Loucy (cell line): ENCODE results near the gene TRHDE.
"Not testable (repeated sequence)": the region's sequence is repeated elsewhere in the genome, so short reads cannot be mapped to it uniquely, and the experiment has no call there.

Source experiments
- H2AFZ ChIP-seq: fragments of 200-600 bp; sonication (generic); 2 replicates; pipeline ENCODE4 v1.6.0; 2016; ENCODE audit warnings: antibody characterized with exemption, mild to moderate bottlenecking, low read length, moderate library complexity
- H3F3A ChIP-seq: fragments of 200-600 bp; 2 replicates; pipeline ENCODE4 v1.6.0; 2016; ENCODE audit warnings: antibody characterized with exemption, low read depth, mild to moderate bottlenecking
- H3K27me3 ChIP-seq: fragments of 200-600 bp; sonication (generic); 2 replicates; pipeline ENCODE4 v1.6.1; 2014; ENCODE audit warnings: low read length, mild to moderate bottlenecking; ENCODE audit not compliant: insufficient read depth, poor library complexity, severe bottlenecking
- H3K36me3 ChIP-seq: fragments of 200-600 bp; sonication (generic); 2 replicates; pipeline ENCODE4 v1.6.1; 2016; ENCODE audit warnings: low read length; ENCODE audit not compliant: insufficient read depth
- H3K4me1 ChIP-seq: fragments of 200-600 bp; sonication (generic); 2 replicates; pipeline ENCODE4 v1.5.1; 2014; ENCODE audit warnings: low read length, mild to moderate bottlenecking; ENCODE audit not compliant: insufficient read depth, poor library complexity, severe bottlenecking
- H3K4me2 ChIP-seq: fragments of 200-600 bp; sonication (generic); 2 replicates; pipeline ENCODE4 v1.6.0; 2014; ENCODE audit warnings: antibody characterized with exemption, low read length, low read depth, mild to moderate bottlenecking; ENCODE audit not compliant: poor library complexity, severe bottlenecking
- H3K4me3 ChIP-seq: fragments of 200-600 bp; sonication (generic); 2 replicates; pipeline ENCODE4 v1.5.1; 2014; ENCODE audit warnings: low read length, mild to moderate bottlenecking, mixed read lengths; ENCODE audit not compliant: poor library complexity, severe bottlenecking
- H3K79me2 ChIP-seq: fragments of 200-600 bp; sonication (generic); 2 replicates; pipeline ENCODE4 v1.6.1; 2014; ENCODE audit warnings: low read length; ENCODE audit not compliant: insufficient read depth
- H3K9ac ChIP-seq: fragments of 200-600 bp; sonication (generic); 2 replicates; pipeline ENCODE4 v1.6.0; 2014; ENCODE audit warnings: mild to moderate bottlenecking, low read depth, low read length, moderate library complexity; ENCODE audit not compliant: poor library complexity, severe bottlenecking
- H3K9me2 ChIP-seq: fragments of 200-600 bp; sonication (generic); replicated peaks from 2 replicates; pipeline ENCODE4 v1.6.1; 2016; ENCODE audit warnings: low read depth, low read length, mixed read lengths
- H3K9me3 ChIP-seq: fragments of 200-600 bp; sonication (generic); 2 replicates; pipeline ENCODE4 v1.6.1; 2014; ENCODE audit warnings: mild to moderate bottlenecking, antibody characterized with exemption, low read length, low read depth; ENCODE audit not compliant: insufficient read depth
- H4K20me1 ChIP-seq: fragments of 200-600 bp; sonication (generic); 2 replicates; pipeline ENCODE4 v1.6.0; 2014; ENCODE audit warnings: antibody characterized with exemption, low read length, mild to moderate bottlenecking; ENCODE audit not compliant: insufficient read depth, poor library complexity, severe bottlenecking
- EZH2phosphoT487 ChIP-seq: fragments of 200-600 bp; IDR thresholded peaks from 2 replicates; pipeline ENCODE4 v1.6.1; 2018; ENCODE audit warnings: antibody characterized with exemption, mild to moderate bottlenecking, moderate library complexity, borderline replicate concordance
- TF ChIP-seq, protein P1 (sequence below): fragments of 200-600 bp; sonication (generic); conservative IDR thresholded peaks from 2 replicates; pipeline ENCODE4 v1.5.1; 2014; ENCODE audit warnings: mild to moderate bottlenecking, antibody characterized with exemption, low read length

TRHDE gene

DNA sequence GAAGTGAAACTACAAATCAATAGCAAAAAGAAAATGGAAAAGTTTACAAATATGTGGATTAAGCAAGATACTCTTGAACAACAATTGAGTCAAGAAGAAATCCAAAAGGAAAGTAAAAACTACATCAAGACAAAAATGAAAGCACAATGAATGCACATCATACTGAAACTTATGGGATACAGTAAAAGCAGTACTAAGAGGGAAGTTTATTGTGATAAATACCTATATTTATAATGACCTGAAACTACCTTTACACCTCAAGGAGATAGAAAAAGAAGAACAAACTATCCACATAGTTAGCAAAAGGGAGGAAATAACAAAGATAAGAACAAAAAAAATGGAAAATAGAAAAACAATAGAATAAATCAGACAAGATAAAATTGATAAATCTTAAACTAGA is 375.0 kb downstream of the TRHDE start:
- TF ChIP-seq, protein P1, sequence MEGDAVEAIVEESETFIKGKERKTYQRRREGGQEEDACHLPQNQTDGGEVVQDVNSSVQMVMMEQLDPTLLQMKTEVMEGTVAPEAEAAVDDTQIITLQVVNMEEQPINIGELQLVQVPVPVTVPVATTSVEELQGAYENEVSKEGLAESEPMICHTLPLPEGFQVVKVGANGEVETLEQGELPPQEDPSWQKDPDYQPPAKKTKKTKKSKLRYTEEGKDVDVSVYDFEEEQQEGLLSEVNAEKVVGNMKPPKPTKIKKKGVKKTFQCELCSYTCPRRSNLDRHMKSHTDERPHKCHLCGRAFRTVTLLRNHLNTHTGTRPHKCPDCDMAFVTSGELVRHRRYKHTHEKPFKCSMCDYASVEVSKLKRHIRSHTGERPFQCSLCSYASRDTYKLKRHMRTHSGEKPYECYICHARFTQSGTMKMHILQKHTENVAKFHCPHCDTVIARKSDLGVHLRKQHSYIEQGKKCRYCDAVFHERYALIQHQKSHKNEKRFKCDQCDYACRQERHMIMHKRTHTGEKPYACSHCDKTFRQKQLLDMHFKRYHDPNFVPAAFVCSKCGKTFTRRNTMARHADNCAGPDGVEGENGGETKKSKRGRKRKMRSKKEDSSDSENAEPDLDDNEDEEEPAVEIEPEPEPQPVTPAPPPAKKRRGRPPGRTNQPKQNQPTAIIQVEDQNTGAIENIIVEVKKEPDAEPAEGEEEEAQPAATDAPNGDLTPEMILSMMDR = no peak
- no peak for TF ChIP-seq EZH2phosphoT487
- no peaks in the 10 kb centered on the region for H3K79me2 ChIP-seq
- H3K9me3 ChIP-seq = no peaks in the 10 kb centered on the region; the same call in 1 of the 2 replicates
- H3K9ac ChIP-seq = no peak overlapping the region
- H2AFZ ChIP-seq = no peak overlapping the region
- no peaks in the 10 kb centered on the region for H3K4me1 ChIP-seq
- no peak overlapping the region for H3K4me3 ChIP-seq
- no peaks in the 10 kb centered on the region for H3K27me3 ChIP-seq
- H3K4me2 ChIP-seq = no peak overlapping the region
- no peaks in the 10 kb centered on the region for H3K36me3 ChIP-seq
- H3F3A ChIP-seq = no peaks in the 10 kb centered on the region
- H4K20me1 ChIP-seq = no peaks in the 10 kb centered on the region
- no peaks in the 10 kb centered on the region for H3K9me2 ChIP-seq

DNA sequence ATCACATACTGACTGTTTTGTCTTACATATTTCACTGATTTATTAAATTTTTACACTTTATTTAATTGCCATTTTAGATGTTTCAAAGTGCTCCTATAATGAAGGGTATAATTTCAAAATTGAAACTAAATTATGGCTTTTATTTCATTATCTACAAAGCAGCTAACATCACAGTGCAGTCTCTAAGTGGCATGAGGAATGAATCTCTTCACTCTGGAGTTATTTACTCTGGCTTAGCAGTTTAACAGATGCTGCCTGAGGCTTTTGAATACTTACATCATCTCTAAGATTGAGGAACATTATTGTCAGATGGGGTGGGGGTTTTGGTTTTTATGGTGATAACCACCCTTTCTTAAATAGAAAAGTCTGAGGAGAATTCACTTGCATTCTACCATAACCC is 386.4 kb downstream of the TRHDE start:
- Histone ChIP-seq H3F3A (no peaks in the 10 kb centered on the region), H3K4me2 (no peak overlapping the region), H3K4me3 (no peak overlapping the region), H2AFZ (no peak overlapping the region), H3K4me1 (no peaks in the 10 kb centered on the region), H3K79me2 (no peaks in the 10 kb centered on the region), H3K36me3 (no peaks in the 10 kb centered on the region), H3K9me2 (no peaks in the 10 kb centered on the region), H4K20me1 (no peaks in the 10 kb centered on the region), H3K9me3 (no peaks in the 10 kb centered on the region), H3K27me3 (no peaks in the 10 kb centered on the region), H3K9ac (no peak overlapping the region)
- TF ChIP-seq EZH2phosphoT487 = no peak
- TF ChIP-seq, protein P1 = no peak

DNA sequence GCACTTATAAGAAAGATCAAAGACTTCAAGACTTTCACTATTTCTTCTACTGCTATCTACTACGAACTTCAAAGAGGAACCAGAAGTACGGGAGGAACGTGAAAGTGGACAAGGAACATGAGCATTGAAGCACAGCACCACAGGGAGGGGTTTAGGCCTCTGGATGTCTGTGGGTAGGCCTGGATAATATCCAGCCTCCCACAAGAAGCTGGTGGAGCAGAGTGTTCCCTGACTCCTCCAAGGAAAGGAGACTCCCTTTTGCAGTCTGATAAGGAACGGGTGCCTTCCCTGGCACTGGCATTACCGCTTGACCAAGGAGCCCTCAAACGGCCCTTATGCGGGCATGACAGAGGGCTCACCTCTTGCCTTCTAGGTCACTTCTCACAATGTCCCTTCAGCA is 388.0 kb downstream of the TRHDE start:
- H3K9me3 ChIP-seq, H3K9me2 ChIP-seq, H3K27me3 ChIP-seq, H3K4me2 ChIP-seq, H3K79me2 ChIP-seq, H3F3A ChIP-seq, H4K20me1 ChIP-seq, H3K9ac ChIP-seq, H2AFZ ChIP-seq, H3K4me1 ChIP-seq, H3K4me3 ChIP-seq, H3K36me3 ChIP-seq: not testable (repeated sequence)

DNA sequence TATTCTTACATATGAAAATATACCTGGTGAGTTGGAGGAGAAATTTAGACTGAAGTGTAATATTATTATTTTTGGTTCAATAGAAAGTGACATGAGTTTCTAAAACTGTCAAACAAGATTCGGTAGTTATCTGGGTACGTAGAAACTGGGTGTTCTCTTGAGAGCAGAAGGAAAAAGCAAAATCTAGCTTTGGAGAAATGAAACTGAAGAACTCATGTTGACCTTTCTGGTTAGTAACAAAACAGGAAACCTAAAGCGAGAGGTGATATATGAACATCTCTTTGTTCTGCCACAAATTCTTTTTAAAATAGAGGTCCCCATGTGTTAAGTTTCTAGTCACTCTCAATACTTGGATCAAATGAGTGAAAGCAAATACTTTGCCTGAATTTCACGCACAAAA is 401.7 kb downstream of the TRHDE start:
- Histone ChIP-seq H3K9me2 (no peaks in the 10 kb centered on the region), H3K4me2 (no peak overlapping the region), H3K4me1 (peaks cover 7% of the 10 kb centered on the region), H3K4me3 (no peak overlapping the region), H3K9me3 (no peaks in the 10 kb centered on the region), H4K20me1 (no peaks in the 10 kb centered on the region), H3K9ac (no peak overlapping the region), H2AFZ (no peak overlapping the region), H3K36me3 (no peaks in the 10 kb centered on the region), H3F3A (no peaks in the 10 kb centered on the region), H3K79me2 (no peaks in the 10 kb centered on the region), H3K27me3 (no peaks in the 10 kb centered on the region)
- TF ChIP-seq, protein P1 = no peak
